PC-3 (cell line): Measurements from ENCODE around the gene TENT4B.

Experiments used
- CTCF ChIP-seq: fragments of 300-600 bp; sonication (generic); conservative IDR thresholded peaks from 2 replicates; pipeline ENCODE4 v1.5.1; 2017; ENCODE audit warnings: antibody characterized with exemption, low read depth, mild to moderate bottlenecking, low read length
- EZH2 ChIP-seq: fragments of 300-600 bp; sonication (generic); IDR thresholded peaks from one replicate; pipeline ENCODE4 v1.6.1; 2017; ENCODE audit warnings: antibody characterized with exemption, mild to moderate bottlenecking, low read length; ENCODE audit not compliant: unreplicated experiment
- EZH2phosphoT487 ChIP-seq: fragments of 300-600 bp; sonication (generic); IDR thresholded peaks from 2 replicates; pipeline ENCODE4 v1.6.1; 2018; ENCODE audit warnings: mild to moderate bottlenecking, antibody characterized with exemption, low read length, borderline replicate concordance

DNA sequence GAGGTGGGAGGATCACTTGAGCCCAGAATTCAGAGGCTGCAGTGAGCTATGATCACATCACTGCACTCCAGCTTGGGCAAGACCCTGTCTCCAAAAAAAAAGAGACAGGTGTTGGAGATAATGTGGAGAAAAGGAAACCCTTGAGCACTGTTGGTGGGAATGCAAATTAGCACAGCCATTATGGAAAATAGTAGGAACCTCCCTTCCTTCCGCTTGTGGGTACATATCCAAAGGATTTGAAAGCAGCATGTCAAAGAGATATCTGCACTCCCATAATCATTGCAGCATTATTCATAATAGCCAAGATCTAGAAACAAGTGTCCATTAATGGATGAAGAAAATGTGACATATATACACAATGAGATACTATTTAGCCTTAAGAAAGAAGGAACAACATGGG is 103.5 kb downstream of the TENT4B start:
- TF ChIP-seq CTCF = no peak
- no peak for TF ChIP-seq EZH2
- no peak for TF ChIP-seq EZH2phosphoT487
